CD14-positive monocyte (primary cell): ENCODE results near the gene TCEANC2. TPM values are rescaled to one million over a fixed set of nuclear protein-coding genes. Genes with fewer than 3 reads are reported as not detected.
A peak's percentile ranks its signal among the peaks of the same experiment; 100 is the strongest.
"Not testable (repeated sequence)": the region's sequence is repeated elsewhere in the genome, so short reads cannot be mapped to it uniquely, and the experiment has no call there.

ENCODE experiments used
- DNase-seq, 3 donors: peaks; one replicate each; pipeline ENCODE4 v3.0.0-alpha.2; 2011 to 2022
- H2AFZ ChIP-seq: 2 replicates; pipeline ENCODE4 v1.6.0; 2012; ENCODE audit warnings: mild to moderate bottlenecking, low read depth, low read length, inconsistent platforms; ENCODE audit not compliant: insufficient read depth, poor library complexity, severe bottlenecking
- H3K27ac ChIP-seq, 2 donors: 1 replicate in 1 of 2; 2 replicates in 1 of 2; pipeline ENCODE4 v1.5.1; 2012 to 2013; ENCODE audit warnings: low read length in 2 of 2, control low read depth in 1 of 2, inconsistent platforms in 1 of 2, low read depth in 1 of 2, mild to moderate bottlenecking in 1 of 2
- H3K27me3 ChIP-seq, 2 donors: one replicate each; pipeline versions ENCODE4 v1.6.0 to v1.6.1; 2011 to 2013; ENCODE audit warnings: low read length in 2 of 2; ENCODE audit not compliant: control insufficient read depth in 2 of 2, insufficient read depth in 2 of 2
- H3K36me3 ChIP-seq, 2 donors: replicated peaks in 1 of 2; 1 replicate in 1 of 2; 2 replicates in 1 of 2; pipeline versions ENCODE4 v1.5.1 to v1.6.1; 2012 to 2013; ENCODE audit warnings: low read length in 2 of 2, control low read depth in 1 of 2, inconsistent platforms in 1 of 2, mild to moderate bottlenecking in 1 of 2; ENCODE audit not compliant: insufficient read depth in 2 of 2, control insufficient read depth in 1 of 2
- H3K4me1 ChIP-seq, 2 donors: 1 replicate in 1 of 2; 2 replicates in 1 of 2; pipeline versions ENCODE4 v1.5.1 to v1.6.1; 2012 to 2013; ENCODE audit warnings: low read length in 2 of 2, control low read depth in 1 of 2, inconsistent platforms in 1 of 2, mild to moderate bottlenecking in 1 of 2, moderate library complexity in 1 of 2; ENCODE audit not compliant: insufficient read depth in 2 of 2, control insufficient read depth in 1 of 2
- H3K4me2 ChIP-seq: replicated peaks from 2 replicates; pipeline ENCODE3; 2012; ENCODE audit warnings: low read length, moderate library complexity, mild to moderate bottlenecking; ENCODE audit not compliant: poor library complexity, severe bottlenecking; ENCODE audit errors: extremely low read depth
- H3K4me3 ChIP-seq, 3 experiments: fragments of 200-600 bp in 1 of 3; sonication (generic) in 1 of 3; replicated peaks in 1 of 3; 1 replicate in 2 of 3; 2 replicates in 1 of 3; pipeline ENCODE4 v1.5.1; 2011 to 2013; ENCODE audit warnings: low read length in 3 of 3, mild to moderate bottlenecking in 3 of 3, control low read depth in 2 of 3, low read depth in 2 of 3, inconsistent platforms in 1 of 3, moderate library complexity in 1 of 3
- H3K79me2 ChIP-seq: 2 replicates; pipeline ENCODE4 v1.6.0; 2012; ENCODE audit warnings: mild to moderate bottlenecking, control low read depth, inconsistent platforms, low read length, moderate library complexity; ENCODE audit not compliant: insufficient read depth
- H3K9ac ChIP-seq: 2 replicates; pipeline ENCODE4 v1.6.0; 2017; ENCODE audit warnings: low read length, mild to moderate bottlenecking; ENCODE audit not compliant: insufficient read depth, poor library complexity, severe bottlenecking
- H3K9me3 ChIP-seq, 2 donors: replicated peaks in 1 of 2; 1 replicate in 1 of 2; 2 replicates in 1 of 2; pipeline versions ENCODE4 v1.5.1 to v1.6.1; 2012 to 2013; ENCODE audit warnings: low read length in 2 of 2, control low read depth in 1 of 2; ENCODE audit not compliant: control insufficient read depth in 1 of 2, insufficient read depth in 1 of 2
- H4K20me1 ChIP-seq: 2 replicates; pipeline ENCODE4 v1.6.0; 2012; ENCODE audit warnings: mild to moderate bottlenecking, low read length, control low read depth, moderate library complexity; ENCODE audit not compliant: insufficient read depth
- H3K27ac Mint-ChIP-seq, 7 donors: one replicate each; pipeline ENCODE4 v1.8.0; 2020; ENCODE audit warnings: mild to moderate bottlenecking in 7 of 7, mixed read lengths in 7 of 7, moderate library complexity in 6 of 7, inconsistent platforms in 2 of 7
- H3K27me3 Mint-ChIP-seq, 3 donors: one replicate each; pipeline ENCODE4 v1.8.0; 2021 to 2022; ENCODE audit warnings: low read depth in 3 of 3, mild to moderate bottlenecking in 3 of 3, mixed read lengths in 3 of 3, moderate library complexity in 3 of 3, inconsistent platforms in 1 of 3
- H3K36me3 Mint-ChIP-seq, 2 donors: one replicate each; pipeline ENCODE4 v1.8.0; 2020; ENCODE audit warnings: mixed read lengths in 2 of 2, inconsistent platforms in 1 of 2, mild to moderate bottlenecking in 1 of 2
- H3K4me1 Mint-ChIP-seq: one replicate; pipeline ENCODE4 v1.8.0; 2020; ENCODE audit warnings: mild to moderate bottlenecking, mixed read lengths
- H3K4me3 Mint-ChIP-seq, 2 donors: one replicate each; pipeline ENCODE4 v1.8.0; 2020; ENCODE audit warnings: mild to moderate bottlenecking in 2 of 2, mixed read lengths in 2 of 2, moderate library complexity in 1 of 2
- H3K9me3 Mint-ChIP-seq, 7 donors: one replicate each; pipeline ENCODE4 v1.8.0; 2020 to 2022; ENCODE audit warnings: mixed read lengths in 7 of 7, mild to moderate bottlenecking in 6 of 7, moderate library complexity in 6 of 7, inconsistent platforms in 2 of 7
- CTCF ChIP-seq: fragments of 200-600 bp; IDR thresholded peaks from one replicate; pipeline ENCODE4 v1.8.0; 2022; ENCODE audit warnings: antibody characterized with exemption, mild to moderate bottlenecking
- WGBS: methylation state at CpG from one replicate; pipeline ENCODE4 v1.1.5; 2013; ENCODE audit warnings: missing lambda C conversion rate; ENCODE audit not compliant: insufficient coverage; 5-methylcytosine and 5-hydroxymethylcytosine counted together
- intact Hi-C, 2 donors: fragments of 100-400 bp; cut with micrococcal nuclease; formaldehyde crosslinking; loops; one replicate each; pipeline versions ENCODE4 v1.15.0 to v1.15.1; 2023
- polyA plus RNA-seq, 3 donors: library from polyadenylated mRNA; depleted of rRNA in 1 of 3; unstranded in 2 of 3; stranded (reverse) in 1 of 3; fragments of 300-500 nt in 2 of 3; fragments of >200 nt in 1 of 3; fragmentation: Illumina TruSeq in 2 of 3; gene quantifications; 1 replicate in 2 of 3; 2 replicates in 1 of 3; pipeline ENCODE4 v1.2.3, GENCODE V29; 2012 to 2021

TCEANC2 gene
- polyA plus RNA-seq, 3 donors = 3.0 to 6.7 (median 3.8) TPM

- H3K79me2 ChIP-seq = peaks cover 91% of the 10 kb centered on the region
Measured at GRCh38 chr1:54047384-54048305, 5.8 kb upstream of the TCEANC2 start.

GRCh38 chr1:54050435-54050834, 3.0 kb upstream of the TCEANC2 start:
- H3K27ac ChIP-seq, DNase-seq, H3K27ac Mint-ChIP-seq, H3K4me2 ChIP-seq, H3K9ac ChIP-seq, H3K27me3 ChIP-seq, H3K4me3 ChIP-seq, H3K4me3 Mint-ChIP-seq, H3K9me3 ChIP-seq, H3K27me3 Mint-ChIP-seq, H3K9me3 Mint-ChIP-seq, H2AFZ ChIP-seq: not testable (repeated sequence)
- Histone ChIP-seq H4K20me1 (peaks cover 63% of the 10 kb centered on the region), H3K36me3 (peaks cover 10 to 19% of the 10 kb centered on the region in 2 donors), H3K79me2 (peaks cover 93% of the 10 kb centered on the region), H3K4me1 (peaks cover 29 to 45% of the 10 kb centered on the region in 2 donors)
- H3K36me3 Mint-ChIP-seq = peaks cover 8 to 14% of the 10 kb centered on the region in 2 donors
- 100% methylated on average over 2 of the region's 12 CpGs for WGBS
- intact Hi-C loops = loop anchor here (2.0 to 10.0 kb wide), 6 partner anchors 103 to 712 kb away; partner anchors contain the start of genes IFT25 (in 2 of the 2), LRRC42 (in 2 of the 2), DIO1 (in 1 of the 2) and NDC1 (in 1 of the 2)
- peaks cover 27% of the 10 kb centered on the region for H3K4me1 Mint-ChIP-seq

More at GRCh38 chr1:54047384-54048305, 5.8 kb upstream of the TCEANC2 start:
- H2AFZ ChIP-seq = no peak overlapping the region
- Mint-ChIP-seq H3K9me3 (no peaks in the 10 kb centered on the region), H3K27me3 (no peaks in the 10 kb centered on the region), H3K36me3 (peaks cover 26 to 41% of the 10 kb centered on the region in 2 donors), H3K4me1 (peaks cover 13% of the 10 kb centered on the region), H3K27ac (peak overlapping the region in 4 of 7 donors; percentile 0 to 77 (median 25)), H3K4me3 (no peak overlapping the region)
- H3K9me3 ChIP-seq = no peaks in the 10 kb centered on the region
- no peak overlapping the region for H3K9ac ChIP-seq
- intact Hi-C loops = no loop called here
- peak in 1 of 3 donors; percentile 4 for DNase-seq
- peaks cover 89% of the 10 kb centered on the region for H4K20me1 ChIP-seq
- WGBS = 90% methylated on average over 2 of the region's 5 CpGs
- H3K4me2 ChIP-seq = no peak overlapping the region
- H3K4me3 ChIP-seq = no peak overlapping the region
- TF ChIP-seq CTCF = no peak
- H3K4me1 ChIP-seq = peaks cover 16 to 30% of the 10 kb centered on the region in 2 donors
- peaks cover 35 to 46% of the 10 kb centered on the region in 2 donors for H3K36me3 ChIP-seq
- peak overlapping the region in 1 of 2 donors; percentile 37 for H3K27ac ChIP-seq
- no peaks in the 10 kb centered on the region for H3K27me3 ChIP-seq
